ENCODE data around the gene L1CAM.

- no peak for TF ChIP-seq POLR2A (IDR thresholded peaks at IDR 0.05)
- no peak for TF ChIP-seq CTCF (IDR thresholded peaks at IDR 0.05)
- no peak for TF ChIP-seq POLR2AphosphoS5 (IDR thresholded peaks at IDR 0.05)
These were observed 24.8 kb downstream of the L1CAM start for GRCh38 chrX:153861151-153861550.
